Bronchial epithelial cell (primary cell): Measurements from ENCODE around the gene PRDM7. TPM values are rescaled to one million over a fixed set of nuclear protein-coding genes. Genes with fewer than 3 reads are reported as not detected.

Experiments used
- DNase-seq: peaks from one replicate; pipeline ENCODE4 v3.0.0-alpha.2; 2010; ENCODE audit warnings: low read depth
- FAIRE-seq: peaks from 2 replicates; lab custom pipeline; 2011; peaks lifted over from hg19 to GRCh38; lab: Jason Lieb, UNC
- H3K27me3 ChIP-seq: 2 replicates; pipeline ENCODE4 v1.5.1; 2011; ENCODE audit warnings: low read length; ENCODE audit not compliant: control insufficient read depth, insufficient read depth
- H3K36me3 ChIP-seq: 2 replicates; pipeline ENCODE4 v1.5.1; 2011; ENCODE audit warnings: low read length; ENCODE audit not compliant: control insufficient read depth, insufficient read depth
- H3K4me3 ChIP-seq: 2 replicates; pipeline ENCODE4 v1.5.1; 2011; ENCODE audit warnings: mild to moderate bottlenecking, low read depth, low read length, control low read depth
- total RNA-seq: library from RNA; depleted of rRNA; stranded (reverse); fragments of >200 nt; gene quantifications from 2 replicates; pipeline ENCODE4 v1.2.1, GENCODE V29; 2014
- TF ChIP-seq, protein P1 (sequence below): IDR thresholded peaks from 2 replicates; pipeline ENCODE4 v1.5.1; 2011; ENCODE audit warnings: mild to moderate bottlenecking, moderate library complexity, low read length, control low read depth, inconsistent platforms; ENCODE audit not compliant: insufficient read depth, severe bottlenecking

Gene PRDM7
- total RNA-seq, 1 donor from 2014 or later, result not detected

DNA sequence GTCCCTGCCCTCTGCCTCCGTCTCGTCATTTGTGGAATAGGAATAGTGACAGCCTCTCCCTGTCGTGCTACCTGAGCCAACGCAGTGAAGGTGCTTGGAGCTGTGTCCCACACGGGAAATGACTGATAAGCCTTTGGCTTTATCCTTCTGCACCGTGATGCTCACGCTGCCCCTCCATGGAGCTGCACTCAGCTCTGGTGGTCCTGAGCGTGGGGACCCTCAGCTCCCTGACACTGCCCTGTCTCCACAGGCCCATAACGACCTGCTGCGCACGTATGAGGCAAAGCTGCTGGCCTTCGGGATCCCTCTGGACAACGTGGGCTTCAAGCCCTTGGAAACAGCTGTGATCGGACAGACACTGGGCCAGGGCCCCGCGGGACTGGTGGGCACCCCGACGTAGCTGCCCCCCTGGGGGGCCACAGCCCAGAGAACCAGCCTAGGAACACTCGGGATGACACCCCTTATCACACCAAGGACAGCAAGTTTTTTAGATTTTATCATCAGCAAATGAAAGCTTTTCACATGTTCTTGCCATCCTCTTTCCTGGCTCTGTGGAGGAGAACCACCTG lies 34.1 kb downstream of the PRDM7 start:
- DNase-seq (no peak), FAIRE-seq (no peak)
- no peak overlapping the region for H3K4me3 ChIP-seq
- TF ChIP-seq, protein P1, sequence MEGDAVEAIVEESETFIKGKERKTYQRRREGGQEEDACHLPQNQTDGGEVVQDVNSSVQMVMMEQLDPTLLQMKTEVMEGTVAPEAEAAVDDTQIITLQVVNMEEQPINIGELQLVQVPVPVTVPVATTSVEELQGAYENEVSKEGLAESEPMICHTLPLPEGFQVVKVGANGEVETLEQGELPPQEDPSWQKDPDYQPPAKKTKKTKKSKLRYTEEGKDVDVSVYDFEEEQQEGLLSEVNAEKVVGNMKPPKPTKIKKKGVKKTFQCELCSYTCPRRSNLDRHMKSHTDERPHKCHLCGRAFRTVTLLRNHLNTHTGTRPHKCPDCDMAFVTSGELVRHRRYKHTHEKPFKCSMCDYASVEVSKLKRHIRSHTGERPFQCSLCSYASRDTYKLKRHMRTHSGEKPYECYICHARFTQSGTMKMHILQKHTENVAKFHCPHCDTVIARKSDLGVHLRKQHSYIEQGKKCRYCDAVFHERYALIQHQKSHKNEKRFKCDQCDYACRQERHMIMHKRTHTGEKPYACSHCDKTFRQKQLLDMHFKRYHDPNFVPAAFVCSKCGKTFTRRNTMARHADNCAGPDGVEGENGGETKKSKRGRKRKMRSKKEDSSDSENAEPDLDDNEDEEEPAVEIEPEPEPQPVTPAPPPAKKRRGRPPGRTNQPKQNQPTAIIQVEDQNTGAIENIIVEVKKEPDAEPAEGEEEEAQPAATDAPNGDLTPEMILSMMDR, result no peak
- peaks cover 10% of the 10 kb centered on the region for H3K36me3 ChIP-seq
- H3K27me3 ChIP-seq, result peaks cover 2% of the 10 kb centered on the region

DNA sequence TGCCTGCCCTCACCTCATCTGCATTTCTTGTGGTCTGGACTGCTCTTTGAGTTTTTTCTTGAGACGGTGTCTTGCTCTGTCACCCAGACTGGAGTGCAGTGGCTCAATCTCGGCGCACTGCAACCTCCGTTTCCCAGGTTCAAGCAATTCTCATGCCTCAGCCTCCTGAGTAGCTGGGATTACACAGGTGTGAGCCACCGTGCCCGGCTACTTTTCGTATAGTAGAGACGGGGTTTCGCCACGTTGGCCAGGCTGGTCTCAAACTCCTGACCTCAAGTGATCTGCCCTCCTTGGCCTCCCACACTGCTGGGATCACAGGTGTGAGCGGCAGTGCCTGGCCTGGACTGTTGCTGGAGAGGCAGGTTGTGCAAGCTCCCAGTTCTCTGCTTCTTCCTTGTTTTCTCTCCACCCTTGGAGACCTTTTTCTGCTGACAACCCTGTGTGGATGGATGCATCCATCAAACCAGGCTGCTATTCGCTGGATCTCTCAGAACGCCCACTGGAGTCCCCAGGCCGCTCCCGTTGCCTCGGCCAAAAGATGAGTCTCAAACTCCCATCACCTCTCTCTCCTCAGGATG lies 35.1 kb downstream of the PRDM7 start:
- no peak for FAIRE-seq

DNA sequence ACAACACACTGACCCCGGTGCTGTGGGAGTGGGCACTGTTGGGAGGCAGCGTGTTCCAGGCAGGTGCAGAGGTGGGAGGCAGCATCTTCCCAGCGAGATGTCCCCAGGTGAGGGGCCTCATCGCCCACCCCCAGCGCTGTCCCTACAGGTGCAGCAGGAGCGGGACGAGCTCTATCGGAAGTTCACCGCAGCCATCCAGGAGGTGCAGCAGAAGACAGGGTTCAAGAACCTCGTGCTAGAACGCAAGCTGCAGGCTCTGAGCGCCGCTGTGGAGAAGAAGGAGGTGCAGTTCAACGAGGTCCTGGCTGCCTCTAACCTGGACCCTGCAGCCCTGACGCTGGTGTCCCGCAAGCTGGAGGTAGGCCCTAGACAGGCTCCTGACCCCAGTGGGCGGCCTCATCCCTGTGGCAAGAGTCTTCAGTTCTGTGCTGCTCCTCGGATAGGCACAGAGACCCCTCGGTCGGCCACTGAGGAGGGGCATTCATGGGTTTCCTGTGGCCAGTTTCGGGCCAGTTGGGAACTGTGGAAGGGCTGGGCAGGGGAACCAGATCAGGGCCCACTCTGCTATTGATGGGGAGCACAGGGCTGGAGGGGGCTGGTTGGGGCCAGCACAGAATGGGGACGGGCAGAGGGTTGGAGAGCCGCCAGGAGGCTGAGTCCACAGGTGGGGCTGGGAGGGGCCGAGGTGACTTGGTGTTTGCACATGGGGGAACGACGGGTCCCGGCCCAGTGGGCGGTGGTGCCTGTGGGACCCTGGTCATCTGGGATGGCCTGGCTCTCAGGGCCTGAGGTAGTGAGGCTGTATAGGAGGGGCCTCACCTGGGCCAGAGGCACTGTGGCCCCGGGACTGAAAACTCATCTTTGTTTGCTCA lies 36.7 kb downstream of the PRDM7 start:
- no peak for FAIRE-seq
- TF ChIP-seq, protein P1, result no peak
- Histone ChIP-seq H3K36me3 (peaks cover 17% of the 10 kb centered on the region), H3K27me3 (no peaks in the 10 kb centered on the region), H3K4me3 (no peak overlapping the region)
- DNase-seq, result no peak

More for the DNA sequence above, 35.1 kb downstream of the PRDM7 start:
- DNase-seq, result no peak
- TF ChIP-seq, protein P1, result no peak
- peaks cover 2% of the 10 kb centered on the region for H3K27me3 ChIP-seq
- H3K36me3 ChIP-seq, result peaks cover 11% of the 10 kb centered on the region
- H3K4me3 ChIP-seq, result no peak overlapping the region

DNA sequence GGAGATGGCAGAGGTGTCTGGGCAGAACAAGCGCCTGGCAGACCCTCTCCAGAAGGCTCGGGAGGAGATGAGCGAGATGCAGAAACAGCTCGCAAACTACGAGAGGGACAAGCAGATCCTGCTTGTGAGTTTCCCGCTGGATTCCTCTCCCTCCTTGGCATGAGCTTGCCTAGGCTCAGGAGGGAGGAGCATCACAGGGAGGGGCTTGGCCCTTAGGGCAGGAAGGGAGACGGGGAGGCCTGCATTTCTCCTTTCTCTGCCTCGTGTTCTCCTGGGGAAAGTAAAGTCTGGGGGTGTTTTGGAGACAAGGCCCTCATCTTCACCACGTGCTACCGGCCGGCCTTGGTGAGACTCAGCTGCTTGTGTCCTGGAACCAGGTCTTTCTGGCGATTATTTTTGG lies 39.9 kb downstream of the PRDM7 start:
- DNase-seq, result no peak
- Histone ChIP-seq H3K36me3 (peaks cover 20% of the 10 kb centered on the region), H3K4me3 (no peak overlapping the region), H3K27me3 (no peaks in the 10 kb centered on the region)
- FAIRE-seq, result no peak
- TF ChIP-seq, protein P1, result no peak

DNA sequence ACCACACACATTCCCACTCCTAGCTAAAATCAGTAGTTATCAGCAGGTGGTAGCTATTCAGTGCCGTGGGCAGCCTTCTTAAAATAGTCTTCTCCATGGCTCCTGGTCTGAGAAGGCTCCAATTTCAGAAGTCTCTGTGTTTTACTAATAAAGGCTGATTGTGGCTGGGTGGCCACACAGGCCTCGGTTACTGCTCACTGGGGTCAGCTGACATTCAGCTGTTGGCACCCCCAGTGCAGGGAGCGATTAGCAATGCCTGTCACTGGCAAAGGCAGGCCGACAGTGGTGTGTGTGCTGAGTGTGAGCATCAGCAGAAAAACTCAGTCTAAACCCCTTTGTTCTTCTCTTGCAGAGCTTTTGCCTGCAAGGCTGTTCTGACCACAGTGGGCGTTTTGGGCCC lies 41.2 kb downstream of the PRDM7 start:
- Histone ChIP-seq H3K36me3 (peaks cover 26% of the 10 kb centered on the region), H3K4me3 (no peak overlapping the region), H3K27me3 (no peaks in the 10 kb centered on the region)
- DNase-seq (no peak), FAIRE-seq (no peak)
- TF ChIP-seq, protein P1, result no peak
